ENCODE data around the gene RASA4.
"Not testable (repeated sequence)": the region's sequence is repeated elsewhere in the genome, so short reads cannot be mapped to it uniquely, and the experiment has no call there.

DNA sequence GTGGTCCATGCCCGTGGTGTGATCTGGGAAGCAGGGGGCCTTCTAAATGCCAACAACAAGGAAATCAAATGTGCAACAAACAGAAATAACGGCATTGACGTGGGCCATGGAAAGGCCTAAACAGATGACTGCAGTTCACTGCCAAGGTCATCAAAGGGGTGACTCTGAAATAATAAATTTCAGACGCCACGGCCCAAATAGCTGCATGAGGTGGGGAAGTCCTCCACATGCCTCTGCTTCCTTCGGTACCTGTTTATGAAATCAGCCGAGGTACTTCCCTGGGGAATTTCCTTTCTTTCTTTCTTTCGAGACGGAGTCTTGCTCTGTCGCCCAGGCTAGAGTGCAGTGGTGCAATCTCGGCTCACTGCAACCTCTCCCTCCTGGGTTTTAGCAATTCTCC, 48.2 kb upstream of the RASA4 start:
- TF ChIP-seq, protein P1, sequence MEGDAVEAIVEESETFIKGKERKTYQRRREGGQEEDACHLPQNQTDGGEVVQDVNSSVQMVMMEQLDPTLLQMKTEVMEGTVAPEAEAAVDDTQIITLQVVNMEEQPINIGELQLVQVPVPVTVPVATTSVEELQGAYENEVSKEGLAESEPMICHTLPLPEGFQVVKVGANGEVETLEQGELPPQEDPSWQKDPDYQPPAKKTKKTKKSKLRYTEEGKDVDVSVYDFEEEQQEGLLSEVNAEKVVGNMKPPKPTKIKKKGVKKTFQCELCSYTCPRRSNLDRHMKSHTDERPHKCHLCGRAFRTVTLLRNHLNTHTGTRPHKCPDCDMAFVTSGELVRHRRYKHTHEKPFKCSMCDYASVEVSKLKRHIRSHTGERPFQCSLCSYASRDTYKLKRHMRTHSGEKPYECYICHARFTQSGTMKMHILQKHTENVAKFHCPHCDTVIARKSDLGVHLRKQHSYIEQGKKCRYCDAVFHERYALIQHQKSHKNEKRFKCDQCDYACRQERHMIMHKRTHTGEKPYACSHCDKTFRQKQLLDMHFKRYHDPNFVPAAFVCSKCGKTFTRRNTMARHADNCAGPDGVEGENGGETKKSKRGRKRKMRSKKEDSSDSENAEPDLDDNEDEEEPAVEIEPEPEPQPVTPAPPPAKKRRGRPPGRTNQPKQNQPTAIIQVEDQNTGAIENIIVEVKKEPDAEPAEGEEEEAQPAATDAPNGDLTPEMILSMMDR (conservative IDR thresholded peaks at IDR 0.05; ENCODE audit: low read length) = not testable (repeated sequence)
- TF ChIP-seq EZH2phosphoT487 (IDR thresholded peaks at IDR 0.05; ENCODE audit: borderline replicate concordance, low read depth, low read length) = not testable (repeated sequence)
